DMS79 treated with DMSO at 0.1 percent for 48 hours (cell line): ENCODE results near the gene GRIPAP1.

ENCODE experiments used
- DNase-seq: peaks from one replicate; lab custom pipeline; 2025; lab: John Stamatoyannopoulos, UW

GRIPAP1 gene

GRCh38 chrX:48923771-48924170, 78.3 kb downstream of the GRIPAP1 start:
- DNase-seq: no peak
